Cardiac muscle cell (in vitro differentiated cells and primary cell): ENCODE data around the gene CA5B. TPM values are rescaled to one million over a fixed set of nuclear protein-coding genes. Genes with fewer than 3 reads are reported as not detected.
A peak's percentile ranks its signal among the peaks of the same experiment; 100 is the strongest.
"Not testable (repeated sequence)": the region's sequence is repeated elsewhere in the genome, so short reads cannot be mapped to it uniquely, and the experiment has no call there.

ENCODE experiments used
- DNase-seq, 2 donors: peaks; one replicate each; pipeline versions ENCODE4 v3.0.0 to v3.0.0-alpha.2; 2010 to 2017; ENCODE audit warnings: low read depth in 1 of 2, low spot score in 1 of 2
- H3K27ac ChIP-seq: fragments of 200-600 bp; sonication (generic); 2 replicates; pipeline ENCODE4 v1.5.1; 2016
- H3K27me3 ChIP-seq: fragments of 200-600 bp; sonication (generic); 2 replicates; pipeline ENCODE4 v1.6.0; 2016; ENCODE audit warnings: control low read depth
- H3K36me3 ChIP-seq: fragments of 200-600 bp; sonication (generic); 2 replicates; pipeline ENCODE4 v1.5.1; 2016; ENCODE audit warnings: control low read depth
- H3K4me1 ChIP-seq: fragments of 200-600 bp; sonication (generic); 2 replicates; pipeline ENCODE4 v1.8.1; 2017; ENCODE audit warnings: low read depth, mild to moderate bottlenecking, mixed run types
- H3K4me3 ChIP-seq: fragments of 200-600 bp; sonication (generic); 2 replicates; pipeline ENCODE4 v1.5.1; 2016; ENCODE audit warnings: mild to moderate bottlenecking
- H3K9me3 ChIP-seq: fragments of 200-600 bp; sonication (generic); 2 replicates; pipeline ENCODE4 v1.5.1; 2017; ENCODE audit warnings: low read depth, mild to moderate bottlenecking, control low read depth
- polyA plus RNA-seq: library from polyadenylated mRNA; unstranded; fragments of >200 nt; fragmentation: Nextera tagmentation; extraction: Ambion mirVana; gene quantifications from 2 replicates; pipeline ENCODE4 v1.2.1, GENCODE V29; 2016
- total RNA-seq: library from RNA; depleted of rRNA; stranded (reverse); fragments of >200 nt; gene quantifications from 2 replicates; pipeline ENCODE4 v1.2.3, GENCODE V29; 2016
- TF ChIP-seq, protein P1 (sequence below): IDR thresholded peaks from 2 replicates; pipeline ENCODE4 v1.5.1; 2012; ENCODE audit warnings: low read depth, mild to moderate bottlenecking, low read length

Gene CA5B
- total and polyA plus RNA-seq, 2 experiments from 2014 or later, result 7.1 to 9.9 TPM

GRCh38 chrX:15825936-15826335 is 87.9 kb downstream of the CA5B start:
- Histone ChIP-seq H3K36me3 (peaks cover 5% of the 10 kb centered on the region), H3K9me3 (no peaks in the 10 kb centered on the region), H3K4me3 (no peak overlapping the region), H3K27me3 (no peaks in the 10 kb centered on the region), H3K27ac (peak overlapping the region; percentile 19), H3K4me1 (no peaks in the 10 kb centered on the region)
- no peak for DNase-seq
- TF ChIP-seq, protein P1, sequence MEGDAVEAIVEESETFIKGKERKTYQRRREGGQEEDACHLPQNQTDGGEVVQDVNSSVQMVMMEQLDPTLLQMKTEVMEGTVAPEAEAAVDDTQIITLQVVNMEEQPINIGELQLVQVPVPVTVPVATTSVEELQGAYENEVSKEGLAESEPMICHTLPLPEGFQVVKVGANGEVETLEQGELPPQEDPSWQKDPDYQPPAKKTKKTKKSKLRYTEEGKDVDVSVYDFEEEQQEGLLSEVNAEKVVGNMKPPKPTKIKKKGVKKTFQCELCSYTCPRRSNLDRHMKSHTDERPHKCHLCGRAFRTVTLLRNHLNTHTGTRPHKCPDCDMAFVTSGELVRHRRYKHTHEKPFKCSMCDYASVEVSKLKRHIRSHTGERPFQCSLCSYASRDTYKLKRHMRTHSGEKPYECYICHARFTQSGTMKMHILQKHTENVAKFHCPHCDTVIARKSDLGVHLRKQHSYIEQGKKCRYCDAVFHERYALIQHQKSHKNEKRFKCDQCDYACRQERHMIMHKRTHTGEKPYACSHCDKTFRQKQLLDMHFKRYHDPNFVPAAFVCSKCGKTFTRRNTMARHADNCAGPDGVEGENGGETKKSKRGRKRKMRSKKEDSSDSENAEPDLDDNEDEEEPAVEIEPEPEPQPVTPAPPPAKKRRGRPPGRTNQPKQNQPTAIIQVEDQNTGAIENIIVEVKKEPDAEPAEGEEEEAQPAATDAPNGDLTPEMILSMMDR, result no peak

DNA sequence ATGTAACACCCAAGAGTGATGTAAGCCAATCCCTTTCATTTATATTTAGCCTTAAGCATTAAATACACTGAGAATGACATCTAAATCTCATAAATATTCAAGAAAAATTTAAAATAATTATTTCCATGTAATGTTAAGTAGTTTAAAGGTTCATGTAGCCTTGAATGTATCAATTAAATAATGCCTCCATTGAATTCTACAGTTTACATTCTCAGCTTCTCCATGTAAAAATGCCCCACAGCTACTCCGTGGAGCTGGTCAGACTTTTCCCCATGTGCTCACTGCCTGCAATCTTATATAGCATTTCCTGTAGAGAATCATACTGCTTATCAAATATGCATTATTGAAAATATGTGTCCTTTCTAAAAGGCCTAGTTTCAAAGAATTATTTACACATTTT is 91.1 kb downstream of the CA5B start:
- TF ChIP-seq, protein P1, result no peak
- no peak for DNase-seq
- Histone ChIP-seq H3K36me3 (peaks cover 5% of the 10 kb centered on the region), H3K27ac (no peak overlapping the region), H3K27me3 (no peaks in the 10 kb centered on the region), H3K4me1 (no peaks in the 10 kb centered on the region), H3K9me3 (no peaks in the 10 kb centered on the region), H3K4me3 (no peak overlapping the region)

DNA sequence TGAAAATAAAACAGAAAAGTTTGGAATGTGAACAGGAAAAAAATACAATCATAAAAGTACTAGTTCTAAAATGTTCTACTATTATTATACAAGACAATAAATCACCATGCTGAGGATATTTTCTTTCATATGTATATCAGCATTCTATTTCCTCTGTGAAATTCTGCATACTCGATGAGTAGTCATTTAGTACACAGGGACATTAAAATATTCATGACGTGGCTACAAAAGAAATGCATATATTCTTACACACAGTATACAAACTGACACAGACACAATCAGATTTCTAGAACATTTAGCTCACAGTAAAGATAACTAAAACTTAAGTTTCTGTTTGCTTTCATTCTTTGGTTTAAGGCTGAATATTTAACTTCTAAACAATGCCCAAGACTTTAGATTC is 93.3 kb downstream of the CA5B start:
- not testable (repeated sequence) for H3K36me3 ChIP-seq, H3K27ac ChIP-seq, H3K4me3 ChIP-seq, H3K9me3 ChIP-seq, H3K27me3 ChIP-seq, DNase-seq
- H3K4me1 ChIP-seq, result peaks cover 11% of the 10 kb centered on the region

GRCh38 chrX:15834053-15834452 is 96.0 kb downstream of the CA5B start:
- DNase-seq, result no peak
- H3K9me3 ChIP-seq, result no peaks in the 10 kb centered on the region
- TF ChIP-seq, protein P1, result no peak
- peaks cover 11% of the 10 kb centered on the region for H3K4me1 ChIP-seq
- H3K27ac ChIP-seq, result no peak overlapping the region
- H3K27me3 ChIP-seq, result no peaks in the 10 kb centered on the region
- H3K4me3 ChIP-seq, result no peak overlapping the region
- peaks cover 8% of the 10 kb centered on the region for H3K36me3 ChIP-seq

DNA sequence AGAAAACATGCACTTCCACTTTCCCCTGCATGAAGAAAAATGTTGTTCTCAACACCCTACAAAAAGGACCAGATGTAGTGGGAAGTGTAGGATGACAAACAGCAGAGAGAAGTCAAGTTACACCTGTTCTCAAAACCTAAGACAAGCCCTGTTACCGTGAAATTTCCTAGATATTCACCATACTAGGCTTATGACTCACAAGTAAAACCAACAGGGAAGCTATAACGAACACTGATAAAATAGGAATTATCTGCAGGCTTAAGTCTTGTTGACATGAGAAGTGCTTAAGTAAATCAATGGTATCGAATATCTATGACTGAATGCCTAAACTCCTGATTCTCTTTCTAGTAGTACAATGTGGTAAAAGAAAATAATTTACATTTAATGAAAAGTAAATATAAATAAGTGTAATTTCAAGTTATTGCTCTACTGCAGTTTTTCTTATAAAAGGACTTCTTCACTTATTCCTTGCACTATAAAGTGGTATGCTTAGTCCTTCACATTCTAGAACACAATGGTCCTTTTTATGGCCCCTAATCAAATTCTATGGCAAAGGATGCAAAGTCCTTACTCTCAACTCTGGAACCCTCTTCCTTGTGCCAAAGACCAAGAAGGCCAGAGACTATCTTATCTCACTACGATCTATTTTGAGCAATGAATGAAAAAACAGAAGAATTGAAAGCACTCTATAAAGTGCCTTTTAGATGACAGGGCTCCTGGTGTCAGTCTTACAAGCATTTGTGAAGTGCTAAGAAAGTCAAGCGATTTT is 96.9 kb downstream of the CA5B start:
- peaks cover 12% of the 10 kb centered on the region for H3K36me3 ChIP-seq
- DNase-seq, result peak in 1 of 2 donors; percentile 13
- TF ChIP-seq, protein P1, result no peak
- H3K27ac ChIP-seq, result peak overlapping the region; percentile 46
- no peaks in the 10 kb centered on the region for H3K9me3 ChIP-seq
- H3K27me3 ChIP-seq, result no peaks in the 10 kb centered on the region
- H3K4me3 ChIP-seq, result no peak overlapping the region
- peaks cover 11% of the 10 kb centered on the region for H3K4me1 ChIP-seq

Other genes with a start within 250 kb of the CA5B start
- 3.4 and 4.5 TPM in 2 replicates for gene PIR, start 244.9 kb upstream of the CA5B start, total RNA-seq
- 5.3 and 5.9 TPM in 2 replicates for gene PIR, start 244.9 kb upstream of the CA5B start, polyA plus RNA-seq
- gene BMX, start 237.5 kb upstream of the CA5B start, total RNA-seq, result not detected in 2 replicates
- gene BMX, start 237.5 kb upstream of the CA5B start, polyA plus RNA-seq, result 0.13 TPM in 1 of 2 replicates, not detected in the other
- gene ACE2, start 137.3 kb upstream of the CA5B start, total RNA-seq, result 0.74 and 1.4 TPM in 2 replicates
- gene ACE2, start 137.3 kb upstream of the CA5B start, polyA plus RNA-seq, result 0.45 and 1.6 TPM in 2 replicates
- gene CLTRN, start 73.5 kb upstream of the CA5B start, total RNA-seq, result 0.32 and 1.0 TPM in 2 replicates
- 0.96 and 3.7 TPM in 2 replicates for gene CLTRN, start 73.5 kb upstream of the CA5B start, polyA plus RNA-seq
- gene ZRSR2, start 52.2 kb downstream of the CA5B start, total RNA-seq, result 7.9 and 10.6 TPM in 2 replicates
- 15.5 and 21.1 TPM in 2 replicates for gene ZRSR2, start 52.2 kb downstream of the CA5B start, polyA plus RNA-seq
- 177 and 272 TPM in 2 replicates for gene AP1S2, start 116.5 kb downstream of the CA5B start, total RNA-seq
- gene AP1S2, start 116.5 kb downstream of the CA5B start, polyA plus RNA-seq, result 132 and 139 TPM in 2 replicates